PFSK-1 (cell line): ENCODE results near the gene MAFB.

ENCODE experiments used
- FOXP2 ChIP-seq: optimal IDR thresholded peaks from 2 replicates; pipeline ENCODE3; 2011; ENCODE audit warnings: borderline replicate concordance, control low read depth, inconsistent platforms; ENCODE audit not compliant: insufficient read depth; ENCODE audit errors: extremely low read length, extremely low read depth
- TAF1 ChIP-seq: IDR thresholded peaks from 2 replicates; pipeline ENCODE4 v1.6.1; 2012; ENCODE audit warnings: low read length, control low read depth, borderline replicate concordance; ENCODE audit not compliant: insufficient read depth
- TF ChIP-seq, protein P1 (sequence below), 2 experiments: IDR thresholded peaks; 2 replicates each; pipeline versions ENCODE4 v1.6.1 to v1.8.0; 2011 to 2012; ENCODE audit warnings: low read depth in 2 of 2, low read length in 2 of 2, control low read depth in 1 of 2, inconsistent platforms in 1 of 2, mild to moderate bottlenecking in 1 of 2, moderate library complexity in 1 of 2; ENCODE audit not compliant: insufficient read depth in 1 of 2

DNA sequence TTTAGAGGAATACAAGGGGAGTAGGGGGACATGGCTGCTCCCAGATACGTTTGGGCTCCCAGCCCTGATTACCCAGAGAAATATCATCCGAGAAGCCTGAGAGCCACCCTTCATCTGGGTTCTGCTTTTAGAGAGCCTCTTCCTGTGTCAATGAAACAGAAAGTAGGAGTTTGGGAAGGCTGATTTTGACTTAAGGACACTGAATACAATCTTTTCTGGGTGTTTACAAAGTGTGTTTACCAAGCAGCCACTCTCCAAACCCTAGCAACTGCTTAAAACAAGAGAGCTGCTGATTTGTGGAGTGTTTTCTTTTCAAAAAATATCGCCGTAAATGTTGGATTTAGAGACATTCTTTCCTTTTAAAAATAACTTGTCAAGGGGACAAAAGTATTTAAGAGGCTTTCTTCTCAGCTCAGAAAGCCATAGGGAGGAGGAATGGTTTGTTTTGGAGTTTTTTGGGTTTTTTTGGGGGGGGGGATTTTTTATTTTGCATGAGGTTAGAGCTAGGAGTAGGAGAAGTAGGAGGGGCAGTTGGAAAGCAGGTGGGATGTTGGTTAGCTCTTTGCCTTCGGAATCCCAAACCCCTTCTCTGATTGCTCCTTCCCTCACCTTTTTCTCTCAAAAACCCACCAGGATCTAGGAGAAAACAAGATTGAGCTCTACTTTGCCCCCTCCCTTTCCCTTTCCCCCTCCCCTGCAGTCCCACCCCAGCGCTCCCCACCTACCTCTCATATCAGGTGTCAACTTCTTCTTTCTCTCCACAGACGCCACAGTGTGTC is 12.4 kb downstream of the MAFB start:
- TF ChIP-seq, protein P1, sequence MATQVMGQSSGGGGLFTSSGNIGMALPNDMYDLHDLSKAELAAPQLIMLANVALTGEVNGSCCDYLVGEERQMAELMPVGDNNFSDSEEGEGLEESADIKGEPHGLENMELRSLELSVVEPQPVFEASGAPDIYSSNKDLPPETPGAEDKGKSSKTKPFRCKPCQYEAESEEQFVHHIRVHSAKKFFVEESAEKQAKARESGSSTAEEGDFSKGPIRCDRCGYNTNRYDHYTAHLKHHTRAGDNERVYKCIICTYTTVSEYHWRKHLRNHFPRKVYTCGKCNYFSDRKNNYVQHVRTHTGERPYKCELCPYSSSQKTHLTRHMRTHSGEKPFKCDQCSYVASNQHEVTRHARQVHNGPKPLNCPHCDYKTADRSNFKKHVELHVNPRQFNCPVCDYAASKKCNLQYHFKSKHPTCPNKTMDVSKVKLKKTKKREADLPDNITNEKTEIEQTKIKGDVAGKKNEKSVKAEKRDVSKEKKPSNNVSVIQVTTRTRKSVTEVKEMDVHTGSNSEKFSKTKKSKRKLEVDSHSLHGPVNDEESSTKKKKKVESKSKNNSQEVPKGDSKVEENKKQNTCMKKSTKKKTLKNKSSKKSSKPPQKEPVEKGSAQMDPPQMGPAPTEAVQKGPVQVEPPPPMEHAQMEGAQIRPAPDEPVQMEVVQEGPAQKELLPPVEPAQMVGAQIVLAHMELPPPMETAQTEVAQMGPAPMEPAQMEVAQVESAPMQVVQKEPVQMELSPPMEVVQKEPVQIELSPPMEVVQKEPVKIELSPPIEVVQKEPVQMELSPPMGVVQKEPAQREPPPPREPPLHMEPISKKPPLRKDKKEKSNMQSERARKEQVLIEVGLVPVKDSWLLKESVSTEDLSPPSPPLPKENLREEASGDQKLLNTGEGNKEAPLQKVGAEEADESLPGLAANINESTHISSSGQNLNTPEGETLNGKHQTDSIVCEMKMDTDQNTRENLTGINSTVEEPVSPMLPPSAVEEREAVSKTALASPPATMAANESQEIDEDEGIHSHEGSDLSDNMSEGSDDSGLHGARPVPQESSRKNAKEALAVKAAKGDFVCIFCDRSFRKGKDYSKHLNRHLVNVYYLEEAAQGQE (IDR thresholded peaks at IDR 0.05; ENCODE audit: insufficient read depth in 1 of 2, low read depth in 2 of 2, low read length in 2 of 2): no peak
- TF ChIP-seq TAF1 (no peak), FOXP2 (no peak)
